H1 (cell line): ENCODE data around the gene DYSF. TPM values are rescaled to one million over a fixed set of nuclear protein-coding genes. Genes with fewer than 3 reads are reported as not detected.

Source experiments
- BACH1 ChIP-seq: IDR thresholded peaks from 2 replicates; pipeline ENCODE4 v1.6.1; 2012; ENCODE audit warnings: low read length, improper control_type of control experiment
- CTBP2 ChIP-seq: IDR thresholded peaks from 2 replicates; pipeline ENCODE4 v1.7.0; 2011; ENCODE audit warnings: borderline replicate concordance, mild to moderate bottlenecking, moderate library complexity, mixed read lengths, low read length; ENCODE audit not compliant: insufficient read depth, insufficient read length
- JUND ChIP-seq: IDR thresholded peaks from 2 replicates; pipeline ENCODE4 v1.6.1; 2011; ENCODE audit warnings: mild to moderate bottlenecking, improper control_type of control experiment, low read length
- SP2 ChIP-seq: IDR thresholded peaks from 2 replicates; pipeline ENCODE4 v1.6.1; 2012; ENCODE audit warnings: mild to moderate bottlenecking, low read length, inconsistent platforms
- TAF7 ChIP-seq: optimal IDR thresholded peaks from 2 replicates; pipeline ENCODE3; 2011; ENCODE audit warnings: low read depth, mild to moderate bottlenecking, inconsistent platforms, low read length, moderate library complexity, borderline replicate concordance
- polyA plus RNA-seq, 7 experiments: library from polyadenylated mRNA; depleted of rRNA in 3 of 7; stranded (reverse) in 5 of 7; unstranded in 2 of 7; fragments of >200 nt in 5 of 7; fragments of 200-250 nt in 2 of 7; gene quantifications; 1 replicate in 5 of 7; 2 replicates in 1 of 7; 4 replicates in 1 of 7; pipeline versions ENCODE4 v1.2.1 to v1.2.3, GENCODE V29; 2011 to 2013; ENCODE audit warnings: missing spikeins in 2 of 7, mixed read lengths in 2 of 7
- total RNA-seq: library from RNA; stranded (reverse); fragmentation: NEBNext Ultra II Directional; extraction: Animal tissue kit (Norgen Biotek cat#: 25700); gene quantifications from 2 replicates; pipeline ENCODE4 v1.2.1, GENCODE V29; 2021

The DYSF gene
- total and polyA plus RNA-seq, 2 of the 8 experiments (the other 6 are each of a cell fraction or from before 2014, with no cell fraction given), result 5.8 to 7.1 TPM

- TF ChIP-seq CTBP2 (no peak), JUND (no peak), BACH1 (no peak), SP2 (no peak), TAF7 (no peak)
Observed at GRCh38 chr2:71683070-71683469, 229.7 kb downstream of the DYSF start (continued).
